ENCODE results near the gene ADCY7. TPM values are rescaled to one million over a fixed set of nuclear protein-coding genes. Genes with fewer than 3 reads are reported as not detected.

ADCY7 gene
- total RNA-seq, 1 experiment from 2014 or later, result 34.2 TPM

GRCh38 chr16:50324345-50324744, 58.0 kb downstream of the ADCY7 start:
- H3K9me3 ChIP-seq (ENCODE audit: control insufficient read depth in 1 of 2, insufficient read depth in 1 of 2, low read depth in 1 of 2, low read length in 2 of 2), result no peaks in the 10 kb centered on the region

More at GRCh38 chr16:50324345-50324744, 58.0 kb downstream of the ADCY7 start:
- DNase-seq (ENCODE audit: low read depth, low spot score), result no peak
- Histone ChIP-seq H3K9ac (ENCODE audit: low read length) (no peak overlapping the region), H4K20me1 (ENCODE audit: insufficient read depth) (peaks cover 3% of the 10 kb centered on the region; the same call in 1 of the 2 replicates), H3K9me2 (ENCODE audit: insufficient read depth) (no peaks in the 10 kb centered on the region), H3K4me1 (ENCODE audit: control insufficient read depth in 1 of 2, insufficient read depth in 2 of 2, low read length in 2 of 2) (no peaks in the 10 kb centered on the region), H3K79me2 (ENCODE audit: insufficient read depth, low read length) (no peaks in the 10 kb centered on the region), H2AFZ (ENCODE audit: low read depth, low read length, poor library complexity, severe bottlenecking) (no peak overlapping the region), H3K4me2 (ENCODE audit: low read length) (no peak overlapping the region), H3K4me3 (replicated peaks in 1 of 2; ENCODE audit: low read depth in 1 of 2, low read length in 2 of 2) (no peak overlapping the region), H3K27ac (ENCODE audit: low read depth, low read length) (no peak overlapping the region), H3K27me3 (ENCODE audit: insufficient read depth, low read length) (no peaks in the 10 kb centered on the region), H3K36me3 (ENCODE audit: control insufficient read depth in 1 of 2, insufficient read depth in 2 of 2, low read length in 2 of 2) (peaks cover 41 to 49% of the 10 kb centered on the region in 2 experiments)
- BruUV-seq (replicated peaks), result no TSS peak
- no peak for TF ChIP-seq EZH2phosphoT487 (IDR thresholded peaks at IDR 0.05; ENCODE audit: borderline replicate concordance)
- no peak for TF ChIP-seq SP1 (IDR thresholded peaks at IDR 0.05; ENCODE audit: low read depth)
- no peak for TF ChIP-seq ZNF274 (IDR thresholded peaks at IDR 0.05; ENCODE audit: low read depth, low read length)
- no peak for TF ChIP-seq TCF7L2 (IDR thresholded peaks at IDR 0.05; ENCODE audit: borderline replicate concordance, extremely low read depth, insufficient read depth, insufficient read length)
- no peak for TF ChIP-seq ZBTB33 (IDR thresholded peaks at IDR 0.05; ENCODE audit: extremely low read depth, insufficient replicate concordance, low read length)
- no peak for TF ChIP-seq ZFX (IDR thresholded peaks at IDR 0.05)
- no peak for TF ChIP-seq ATF3 (IDR thresholded peaks at IDR 0.05)
- TF ChIP-seq CTCF (IDR thresholded peaks at IDR 0.05 in 2 of 3, conservative IDR thresholded peaks at IDR 0.05 in 1 of 3; ENCODE audit: borderline replicate concordance in 1 of 3, insufficient read depth in 1 of 3, low read depth in 2 of 3, low read length in 2 of 3), result no peak
- TF ChIP-seq POLR2A (IDR thresholded peaks at IDR 0.05; ENCODE audit: borderline replicate concordance, extremely low read depth, insufficient read depth, insufficient read length), result no peak
- no peak for TF ChIP-seq SRF (IDR thresholded peaks at IDR 0.05; ENCODE audit: low read depth)
- no peak for TF ChIP-seq SIN3A (IDR thresholded peaks at IDR 0.05; ENCODE audit: low read depth)
- no peak for TF ChIP-seq RAD21 (IDR thresholded peaks at IDR 0.05; ENCODE audit: low read depth)
- ChIA-PET RAD21 (ENCODE audit: low non-redundant PET in 1 of 2, low total read pairs in 2 of 2, uncharacterized antibody in 2 of 2, unreplicated experiment in 2 of 2) (interaction anchor here in 1 of 2 experiments (0.6 kb wide), 1 partner anchor 51 kb away, joined by 3 read pairs; no protein-coding TSS in a partner anchor), POLR2A (no interaction called here), CTCF (no interaction called here)
- intact Hi-C loops (cut with micrococcal nuclease), result loop anchor here (5.0 kb wide), 1 partner anchor 343 kb away; no protein-coding TSS in a partner anchor
- no peak for ATAC-seq
